Activated T-helper 9 cell treated with anti-CD3 and anti-CD28 coated beads, Interleukin-2, amount 50 U/mL, for 16 hours (primary cell): Measurements from ENCODE around the gene CNNM3.

Experiments used
- DNase-seq: peaks from one replicate; pipeline ENCODE4 v3.0.0-alpha.2; 2020; ENCODE audit warnings: low read depth

Gene CNNM3

DNA sequence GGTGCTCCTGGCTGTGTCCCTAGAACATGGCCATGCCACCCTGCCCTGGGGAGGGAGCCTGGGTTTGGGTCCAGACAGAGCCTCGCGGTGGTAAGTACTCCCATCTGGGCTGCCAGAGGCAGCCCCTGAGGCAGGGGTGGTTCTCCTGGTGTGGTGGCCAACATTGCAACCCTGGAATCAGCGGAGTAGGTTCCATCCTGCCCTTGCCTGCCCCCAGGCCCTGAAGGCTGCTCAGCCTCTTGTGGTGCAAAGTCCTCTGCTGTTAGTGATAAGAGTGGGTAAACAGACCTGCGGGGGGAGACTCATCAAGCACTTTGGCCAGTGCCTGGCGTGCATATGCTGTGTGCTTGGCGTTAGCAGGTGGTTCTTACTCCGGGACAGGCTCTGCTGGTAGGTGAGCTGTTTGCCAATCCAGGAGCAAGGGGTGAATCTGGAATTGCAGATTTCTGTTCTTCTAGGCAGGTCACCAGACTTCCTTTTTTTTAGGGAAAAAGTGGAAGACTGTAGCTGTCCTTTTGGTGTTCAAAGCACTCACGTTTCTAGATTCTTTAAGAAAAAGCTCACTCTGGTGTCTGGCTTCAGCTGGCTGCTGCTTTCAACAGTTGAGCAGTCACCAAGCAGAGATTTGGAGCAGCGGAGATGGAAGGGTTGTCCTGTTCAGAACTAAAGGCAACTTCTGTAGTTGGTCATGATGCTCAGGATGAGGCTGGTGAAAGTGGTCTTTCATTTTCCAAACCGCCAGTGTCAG, 3.2 kb downstream of the CNNM3 start:
- DNase-seq, result no peak

DNA sequence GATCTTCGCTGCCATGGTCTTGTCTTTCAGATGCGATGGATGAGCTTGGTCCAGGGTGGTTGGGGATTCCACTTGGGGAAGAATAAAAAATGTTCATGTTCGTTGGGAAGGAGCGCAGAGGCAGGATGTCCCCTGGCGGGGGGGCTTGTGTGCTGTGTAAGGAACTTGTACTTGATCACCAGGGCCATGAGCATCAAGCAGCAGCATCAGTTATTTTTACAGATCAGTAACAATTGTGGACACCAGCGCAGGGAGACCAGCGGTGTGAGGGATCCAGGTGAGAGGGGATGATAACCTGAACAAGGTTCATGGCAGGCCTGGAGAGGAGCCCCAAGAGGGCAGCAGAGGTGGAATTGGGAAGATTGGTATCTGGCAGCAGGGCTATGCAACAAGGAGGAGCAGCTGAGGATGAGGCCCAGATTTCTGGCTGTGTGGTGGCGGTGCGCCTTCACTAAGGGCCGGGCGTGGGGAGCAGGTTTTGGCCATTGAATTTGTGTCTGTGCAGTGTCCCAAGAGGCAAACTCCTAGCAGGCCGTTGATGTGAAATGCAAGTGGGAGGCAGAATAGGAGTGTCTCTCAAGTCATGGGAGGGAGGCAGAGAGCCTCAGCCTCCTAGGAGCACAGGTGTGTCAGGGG, 3.9 kb downstream of the CNNM3 start:
- no peak for DNase-seq

DNA sequence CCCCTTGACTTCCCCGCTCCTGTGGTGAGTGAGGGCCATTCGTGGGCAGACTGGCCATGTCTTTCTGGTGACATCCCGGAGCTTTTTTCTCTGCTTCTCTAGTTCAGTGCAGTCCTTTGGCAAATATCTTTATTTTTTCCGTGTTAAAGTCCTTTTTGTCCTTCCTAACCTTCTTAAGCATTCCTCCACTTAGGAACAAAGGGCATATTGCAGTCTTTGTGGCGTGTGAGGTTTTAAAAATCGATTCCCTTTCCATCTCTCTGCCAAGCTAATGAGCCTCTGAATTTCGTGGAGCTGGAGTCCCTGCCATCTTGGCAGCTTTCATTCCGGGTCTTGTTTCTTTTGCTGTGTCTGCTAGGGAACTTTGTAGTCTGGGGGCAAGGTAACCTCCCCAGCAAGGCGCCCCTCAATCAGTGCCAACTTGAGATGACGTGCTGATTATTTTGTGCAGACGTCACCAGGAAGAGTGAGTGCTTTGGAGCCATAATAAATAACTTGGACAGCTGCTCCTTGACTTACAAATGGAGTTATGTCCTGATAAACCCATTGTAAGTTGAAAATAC, 5.1 kb downstream of the CNNM3 start:
- DNase-seq, result no peak

- no peak for DNase-seq
Observed at GRCh38 chr2:96822786-96823185, 6.7 kb downstream of the CNNM3 start.

GRCh38 chr2:96823198-96823597, 7.1 kb downstream of the CNNM3 start:
- no peak for DNase-seq

GRCh38 chr2:96824079-96824870, 8.2 kb downstream of the CNNM3 start:
- DNase-seq, result no peak

DNA sequence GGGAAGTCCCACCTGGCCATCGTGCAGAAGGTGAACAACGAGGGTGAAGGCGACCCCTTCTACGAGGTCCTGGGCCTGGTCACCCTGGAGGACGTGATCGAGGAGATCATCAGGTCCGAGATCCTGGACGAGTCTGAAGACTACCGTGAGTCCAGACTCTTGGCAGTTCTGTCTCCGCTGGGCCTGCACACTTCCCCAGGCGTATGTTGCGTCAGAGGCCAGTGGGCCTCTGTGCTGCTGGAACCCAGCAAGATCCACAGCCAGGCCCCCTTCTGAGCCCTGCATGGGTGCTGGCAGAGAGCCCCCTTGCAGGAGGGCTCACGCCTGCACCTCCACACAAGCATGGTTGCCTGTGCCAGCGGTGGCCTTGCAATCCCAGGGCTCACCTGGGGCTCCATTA, 9.0 kb downstream of the CNNM3 start:
- DNase-seq, result no peak

- no peak for DNase-seq
Observed at GRCh38 chr2:96826546-96827278, 10.6 kb downstream of the CNNM3 start.

- DNase-seq, result no peak
Observed at GRCh38 chr2:96828436-96828835, 12.4 kb downstream of the CNNM3 start.

GRCh38 chr2:96828874-96829273, 12.8 kb downstream of the CNNM3 start:
- DNase-seq, result no peak

GRCh38 chr2:96830044-96830562, 14.0 kb downstream of the CNNM3 start:
- DNase-seq, result no peak

GRCh38 chr2:96831679-96832078, 15.6 kb downstream of the CNNM3 start:
- DNase-seq, result no peak

DNA sequence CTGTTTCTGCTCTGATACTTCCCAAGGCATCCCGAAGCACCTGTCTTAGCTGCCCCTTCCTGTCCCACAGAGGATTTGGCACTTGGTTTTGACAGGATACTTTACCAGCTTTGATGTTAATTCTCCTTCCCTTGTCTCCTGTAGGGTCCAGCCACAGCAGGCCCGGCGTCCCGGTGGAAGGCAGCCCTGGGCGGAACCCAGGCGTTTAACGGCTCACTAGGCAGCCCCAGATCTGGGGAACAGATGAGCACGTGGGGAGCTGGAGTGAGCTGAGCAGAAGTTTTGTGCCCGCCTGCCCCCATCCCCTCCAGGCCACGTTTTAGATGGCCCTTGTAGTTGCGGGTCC, 16.3 kb downstream of the CNNM3 start:
- DNase-seq, result no peak

- DNase-seq, result no peak
Observed at GRCh38 chr2:96832754-96833507, 16.9 kb downstream of the CNNM3 start.

- DNase-seq, result no peak
Observed at GRCh38 chr2:96835830-96836229, 19.8 kb downstream of the CNNM3 start.

DNA sequence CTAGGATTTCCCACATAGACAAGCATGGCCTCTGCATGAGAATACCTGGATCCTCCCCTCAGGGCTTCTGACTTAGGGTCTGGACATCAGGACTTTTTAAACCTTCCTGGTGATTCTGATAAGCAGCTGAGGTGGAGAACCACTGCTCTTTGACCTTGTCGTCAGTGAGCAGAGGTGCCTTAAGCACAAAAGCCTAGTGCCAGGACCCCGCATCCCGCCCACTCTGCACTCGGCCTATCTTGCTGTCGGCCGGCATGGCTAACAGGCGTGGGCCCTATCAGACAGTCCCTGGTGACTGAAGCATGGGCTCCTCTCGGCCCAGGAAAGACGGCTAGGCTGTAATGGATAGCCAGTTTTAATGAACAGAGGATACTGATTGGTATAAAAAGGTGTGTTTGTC, 21.5 kb downstream of the CNNM3 start:
- DNase-seq, result no peak

DNA sequence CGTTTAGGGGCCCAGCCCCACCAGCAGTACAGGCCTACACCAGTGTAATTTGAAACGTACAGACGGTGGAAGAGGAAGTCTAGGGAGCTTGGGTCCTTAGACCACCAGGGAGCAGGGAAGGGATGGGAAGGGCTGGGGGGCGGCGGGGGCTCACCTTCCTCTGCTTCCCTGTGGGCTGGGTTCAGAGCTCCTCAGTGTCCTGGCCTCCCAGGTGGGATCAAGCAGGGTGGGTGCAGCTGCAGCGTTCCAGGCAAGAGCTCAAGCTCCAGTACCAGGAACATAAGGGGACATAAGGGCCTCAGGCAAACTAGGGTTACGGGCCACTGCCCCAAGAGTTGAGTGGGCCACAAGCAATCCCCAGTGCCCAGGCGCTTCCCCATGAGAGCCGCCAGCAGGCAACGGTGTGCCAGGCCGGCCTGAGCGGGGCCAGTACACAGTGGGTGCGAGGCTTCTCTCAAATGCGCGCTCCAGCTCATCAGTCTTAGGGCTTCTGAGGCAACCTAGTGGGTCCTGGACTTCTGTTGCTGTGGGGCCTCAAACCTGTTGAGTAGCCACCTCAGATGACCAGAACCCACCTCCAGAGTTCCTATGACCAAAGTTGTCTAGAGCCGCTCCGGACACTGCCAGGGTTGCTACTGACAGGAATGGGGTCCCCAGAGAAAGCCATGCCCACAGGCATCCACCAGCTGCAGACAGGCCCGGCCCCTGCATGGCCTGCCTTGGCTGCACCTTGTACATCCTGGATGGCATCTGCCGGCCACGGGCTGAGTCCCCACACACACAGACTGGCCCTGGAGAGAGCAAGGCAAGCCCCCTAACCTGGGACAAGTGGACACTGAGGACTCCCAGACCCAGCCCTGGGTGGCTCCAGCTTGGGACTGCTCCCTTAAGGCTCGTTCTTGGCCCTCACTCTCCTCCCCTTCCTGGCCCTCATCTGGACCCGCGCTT, 22.6 kb downstream of the CNNM3 start:
- no peak for DNase-seq

DNA sequence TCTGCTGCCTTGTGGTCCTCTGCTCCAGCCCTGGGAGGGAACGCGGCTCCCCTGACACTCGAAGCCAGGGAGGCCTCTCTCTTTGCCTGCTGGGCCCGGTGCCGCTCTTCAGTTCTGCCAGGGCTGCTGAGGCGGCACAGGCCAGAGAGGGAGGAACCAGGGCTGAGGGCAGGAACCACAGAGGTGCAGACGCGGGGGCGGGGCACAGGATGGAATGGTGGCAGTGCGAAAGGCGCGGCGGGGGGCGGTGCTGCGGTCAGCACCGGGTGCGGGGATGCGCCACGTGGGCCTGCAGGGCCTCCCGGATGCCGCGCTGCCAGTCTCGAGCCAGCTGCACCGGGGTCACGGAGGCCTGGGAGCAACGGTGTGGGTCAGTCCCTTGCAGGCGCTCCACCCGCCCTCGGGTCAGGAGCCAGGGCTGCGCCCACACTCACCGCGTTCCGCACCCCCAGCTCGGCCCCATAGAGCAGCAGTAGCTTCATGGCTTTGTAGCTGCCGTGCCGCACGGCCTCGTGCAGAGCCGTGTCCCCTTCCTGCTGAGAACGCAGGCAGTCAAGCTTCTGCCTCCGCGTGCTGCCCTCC, 23.3 kb downstream of the CNNM3 start:
- peak; percentile 67 for DNase-seq
